SK-N-SH (cell line): ENCODE results near the gene TGM6. TPM values are rescaled to one million over a fixed set of nuclear protein-coding genes. Genes with fewer than 3 reads are reported as not detected.

Source experiments
- CTCF ChIA-PET: fragments of 300-600, 350-600 bp; formaldehyde crosslinking; extraction: SDS; loops from one replicate; lab custom pipeline; 2021; lab: Yijun Ruan, JAX
- POLR2A ChIA-PET: fragments of 350-600 bp; sonication (Branson Sonifier 250); formaldehyde crosslinking; extraction: SDS; loops from one replicate; lab custom pipeline; 2020; ENCODE audit warnings: antibody characterized with exemption, inconsistent platforms; lab: Yijun Ruan, JAX
- DNase-seq: peaks from one replicate; pipeline ENCODE4 v3.0.0; 2012
- H2AFZ ChIP-seq: fragments of 200-600 bp; sonication (generic); 2 replicates; pipeline ENCODE4 v1.8.1; 2016; ENCODE audit warnings: antibody characterized with exemption, mild to moderate bottlenecking, low read depth
- H3F3A ChIP-seq: fragments of 200-600 bp; sonication (generic); replicated peaks from 2 replicates; pipeline ENCODE3; 2016; ENCODE audit warnings: antibody characterized with exemption, mild to moderate bottlenecking; ENCODE audit not compliant: insufficient read depth
- H3K27ac ChIP-seq, 2 experiments: fragments of 200-500 bp in 1 of 2; fragments of 200-600 bp in 1 of 2; sonication (Bioruptor generic) in 1 of 2; sonication (generic), shearing (Covaris generic) in 1 of 2; 2 replicates each; pipeline versions ENCODE4 v1.5.1 to v1.6.1; 2014 to 2016; ENCODE audit warnings: low read depth in 2 of 2, inconsistent platforms in 1 of 2, low read length in 1 of 2, mild to moderate bottlenecking in 1 of 2, mixed read lengths in 1 of 2
- H3K27me3 ChIP-seq: fragments of 200-600 bp; sonication (generic), shearing (Covaris generic); 2 replicates; pipeline ENCODE4 v1.6.1; 2016; ENCODE audit warnings: mixed run types; ENCODE audit not compliant: insufficient read depth
- H3K36me3 ChIP-seq, 2 experiments: fragments of 200-500 bp in 1 of 2; fragments of 200-600 bp in 1 of 2; sonication (Bioruptor generic) in 1 of 2; sonication (generic) in 1 of 2; replicated peaks in 1 of 2; 2 replicates each; pipeline versions ENCODE3 to v1.5.1; 2014 to 2016; ENCODE audit warnings: low read length in 1 of 2, mild to moderate bottlenecking in 1 of 2; ENCODE audit not compliant: insufficient read depth in 2 of 2, control insufficient read depth in 1 of 2
- H3K4me1 ChIP-seq, 2 experiments: fragments of 200-500 bp in 1 of 2; fragments of 200-600 bp in 1 of 2; sonication (Bioruptor generic) in 1 of 2; sonication (generic), shearing (Covaris generic) in 1 of 2; 2 replicates each; pipeline versions ENCODE4 v1.5.1 to v1.6.1; 2014 to 2016; ENCODE audit warnings: low read depth in 1 of 2, low read length in 1 of 2, mixed run types in 1 of 2; ENCODE audit not compliant: insufficient read depth in 2 of 2, control insufficient read depth in 1 of 2
- H3K4me2 ChIP-seq: fragments of 200-600 bp; sonication (generic), shearing (Covaris generic); 2 replicates; pipeline ENCODE4 v1.6.1; 2017; ENCODE audit warnings: mixed run types
- H3K4me3 ChIP-seq, 2 experiments: fragments of 200-500 bp in 1 of 2; fragments of 200-600 bp in 1 of 2; sonication (Bioruptor generic) in 1 of 2; sonication (generic), shearing (Covaris generic) in 1 of 2; 2 replicates each; pipeline versions ENCODE4 v1.5.1 to v1.8.1; 2014 to 2016; ENCODE audit warnings: low read depth in 2 of 2, inconsistent platforms in 1 of 2, low read length in 1 of 2, mild to moderate bottlenecking in 1 of 2, mixed read lengths in 1 of 2, moderate library complexity in 1 of 2
- H3K79me2 ChIP-seq: fragments of 200-600 bp; sonication (generic); 2 replicates; pipeline ENCODE4 v1.8.1; 2017; ENCODE audit warnings: mild to moderate bottlenecking; ENCODE audit not compliant: insufficient read depth
- H3K9ac ChIP-seq: fragments of 200-600 bp; sonication (generic); 2 replicates; pipeline ENCODE4 v1.6.1; 2017; ENCODE audit warnings: mixed run types
- H3K9me2 ChIP-seq: fragments of 200-600 bp; sonication (generic); 2 replicates; pipeline ENCODE4 v1.6.1; 2017; ENCODE audit warnings: mixed run types
- H3K9me3 ChIP-seq: fragments of 200-600 bp; sonication (generic); 2 replicates; pipeline ENCODE4 v1.6.1; 2017; ENCODE audit warnings: mixed run types, mild to moderate bottlenecking, moderate library complexity
- H4K20me1 ChIP-seq: fragments of 200-600 bp; sonication (generic); 2 replicates; pipeline ENCODE4 v1.6.1; 2017; ENCODE audit warnings: mild to moderate bottlenecking, mixed run types; ENCODE audit not compliant: insufficient read depth
- CTCF ChIP-seq: fragments of 200-600 bp; sonication (generic); IDR thresholded peaks from 2 replicates; pipeline ENCODE4 v1.6.1; 2017; ENCODE audit warnings: antibody characterized with exemption, mild to moderate bottlenecking, moderate library complexity
- NFIC ChIP-seq: IDR thresholded peaks from 2 replicates; pipeline ENCODE4 v1.4.0; 2012; ENCODE audit warnings: borderline replicate concordance
- REST ChIP-seq: IDR thresholded peaks from 2 replicates; pipeline ENCODE4 v1.6.1; 2012; ENCODE audit warnings: mild to moderate bottlenecking, low read depth, low read length, moderate library complexity
- TCF12 ChIP-seq: IDR thresholded peaks from 2 replicates; pipeline ENCODE4 v1.4.0; 2012
- USF1 ChIP-seq: IDR thresholded peaks from 2 replicates; pipeline ENCODE4 v1.4.0; 2012; ENCODE audit warnings: low read depth, borderline replicate concordance
- ZBTB33 ChIP-seq: IDR thresholded peaks from 2 replicates; pipeline ENCODE4 v1.4.0; 2012; ENCODE audit warnings: low read depth, borderline replicate concordance
- WGBS: methylation state at CpG from one replicate; pipeline ENCODE4 v1.1.6; 2017; ENCODE audit warnings: low lambda C conversion rate; 5-methylcytosine and 5-hydroxymethylcytosine counted together
- polyA plus RNA-seq, 3 experiments: library from polyadenylated mRNA; depleted of rRNA; stranded (reverse); fragments of >200 nt; gene quantifications; 2 replicates each; pipeline ENCODE4 v1.2.3, GENCODE V29; 2012
- TF ChIP-seq, protein P1 (sequence below): IDR thresholded peaks from 2 replicates; pipeline ENCODE4; 2012
- TF ChIP-seq, protein P2 (sequence below): fragments of 150-350 bp; IDR thresholded peaks from 2 replicates; pipeline ENCODE4 v1.6.1; 2017; ENCODE audit warnings: antibody characterized with exemption, low read length, low read depth, borderline replicate concordance

The TGM6 gene
- polyA plus RNA-seq, 1 of the 3 experiments (the other 2 are of a cell fraction): not detected

GRCh38 chr20:2416541-2417212, 36.0 kb downstream of the TGM6 start:
- no peaks in the 10 kb centered on the region for H3F3A ChIP-seq
- no peak for DNase-seq
- no peaks in the 10 kb centered on the region for H3K79me2 ChIP-seq
- no peaks in the 10 kb centered on the region for H3K9me3 ChIP-seq
- no peak overlapping the region for H3K4me2 ChIP-seq
- H3K4me1 ChIP-seq: no peaks in the 10 kb centered on the region
- no peak overlapping the region for H3K4me3 ChIP-seq
- no peaks in the 10 kb centered on the region for H3K36me3 ChIP-seq
- no peaks in the 10 kb centered on the region for H3K9me2 ChIP-seq
- ChIA-PET POLR2A (no interaction called here), CTCF (no interaction called here)
- H3K27me3 ChIP-seq: peaks cover 5% of the 10 kb centered on the region; the same call in 1 of the 2 replicates
- no peak overlapping the region for H2AFZ ChIP-seq
- no peaks in the 10 kb centered on the region for H4K20me1 ChIP-seq
- WGBS: 71% methylated on average over 6 of the region's 6 CpGs
- no peak overlapping the region for H3K27ac ChIP-seq
- H3K9ac ChIP-seq: no peak overlapping the region
- TF ChIP-seq TCF12 (no peak), CTCF (no peak), REST (no peak), NFIC (no peak), ZBTB33 (no peak), USF1 (no peak)
- TF ChIP-seq, protein P1, sequence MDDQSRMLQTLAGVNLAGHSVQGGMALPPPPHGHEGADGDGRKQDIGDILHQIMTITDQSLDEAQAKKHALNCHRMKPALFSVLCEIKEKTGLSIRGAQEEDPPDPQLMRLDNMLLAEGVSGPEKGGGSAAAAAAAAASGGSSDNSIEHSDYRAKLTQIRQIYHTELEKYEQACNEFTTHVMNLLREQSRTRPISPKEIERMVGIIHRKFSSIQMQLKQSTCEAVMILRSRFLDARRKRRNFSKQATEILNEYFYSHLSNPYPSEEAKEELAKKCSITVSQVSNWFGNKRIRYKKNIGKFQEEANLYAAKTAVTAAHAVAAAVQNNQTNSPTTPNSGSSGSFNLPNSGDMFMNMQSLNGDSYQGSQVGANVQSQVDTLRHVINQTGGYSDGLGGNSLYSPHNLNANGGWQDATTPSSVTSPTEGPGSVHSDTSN: no peak
- TF ChIP-seq, protein P2, sequence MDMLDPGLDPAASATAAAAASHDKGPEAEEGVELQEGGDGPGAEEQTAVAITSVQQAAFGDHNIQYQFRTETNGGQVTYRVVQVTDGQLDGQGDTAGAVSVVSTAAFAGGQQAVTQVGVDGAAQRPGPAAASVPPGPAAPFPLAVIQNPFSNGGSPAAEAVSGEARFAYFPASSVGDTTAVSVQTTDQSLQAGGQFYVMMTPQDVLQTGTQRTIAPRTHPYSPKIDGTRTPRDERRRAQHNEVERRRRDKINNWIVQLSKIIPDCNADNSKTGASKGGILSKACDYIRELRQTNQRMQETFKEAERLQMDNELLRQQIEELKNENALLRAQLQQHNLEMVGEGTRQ: no peak
